ENCODE data around the gene SUPT4H1. TPM values are rescaled to one million over a fixed set of nuclear protein-coding genes. Genes with fewer than 3 reads are reported as not detected.

SUPT4H1 gene
- total and polyA plus RNA-seq, 9 of the 15 experiments (the other 6 are each of a cell fraction or from before 2014, with no cell fraction given): 62.1 to 320 (median 117) TPM

GRCh38 chr17:58335779-58336455 is 16.1 kb downstream of the SUPT4H1 start (continued):
- TF ChIP-seq ZNF318 (IDR thresholded peaks at IDR 0.05; ENCODE audit: borderline replicate concordance in 1 of 2, low read depth in 1 of 2) (peak in 1 of 2 experiments; percentile 19; a peak in 1 of 4 replicates), ZNF511 (CRISPR knock-in tag; IDR thresholded peaks at IDR 0.05) (no peak), ZNF146 (CRISPR knock-in tag; IDR thresholded peaks at IDR 0.05; ENCODE audit: unreplicated experiment) (no peak), ZNF311 (CRISPR knock-in tag; IDR thresholded peaks at IDR 0.05) (peak; percentile 75; the same call in 1 of the 2 replicates), SMAD1 (IDR thresholded peaks at IDR 0.05; ENCODE audit: low read depth, low read length, partially characterized antibody) (peak; percentile 69), GATA2 (CRISPR knock-in tag; IDR thresholded peaks at IDR 0.05) (peak; percentile 97), ZNF395 (CRISPR knock-in tag; IDR thresholded peaks at IDR 0.05) (peak; percentile 80), PCBP2 (IDR thresholded peaks at IDR 0.05; ENCODE audit: low read depth, low read length, poor library complexity, severe bottlenecking) (no peak), KHSRP (IDR thresholded peaks at IDR 0.05) (no peak), ZBTB49 (CRISPR knock-in tag; IDR thresholded peaks at IDR 0.05; ENCODE audit: borderline replicate concordance) (no peak), TGIF2 (CRISPR knock-in tag; IDR thresholded peaks at IDR 0.05) (no peak), CC2D1A (IDR thresholded peaks at IDR 0.05) (no peak), MEF2D (tag; conservative IDR thresholded peaks at IDR 0.05; ENCODE audit: low read depth) (0 out of 2 replicates have a peak, but pooled peaks have one; percentile 18), ZNF354B (CRISPR knock-in tag; IDR thresholded peaks at IDR 0.05) (no peak), CEBPB (tag; IDR thresholded peaks at IDR 0.05) (no peak)
